Smooth muscle cell (in vitro differentiated cells): ENCODE data around the gene ARHGEF7. TPM values are rescaled to one million over a fixed set of nuclear protein-coding genes. Genes with fewer than 3 reads are reported as not detected.
A peak's percentile ranks its signal among the peaks of the same experiment; 100 is the strongest.

Source experiments
- DNase-seq: peaks from one replicate; lab custom pipeline; 2025; ENCODE audit not compliant: unreplicated experiment; lab: John Stamatoyannopoulos, UW
- H2AFZ ChIP-seq: fragments of 200-600 bp; sonication (generic); 2 replicates; pipeline ENCODE4 v1.6.0; 2016; ENCODE audit warnings: antibody characterized with exemption, low read depth, mild to moderate bottlenecking
- H3F3A ChIP-seq: fragments of 200-600 bp; sonication (generic); 2 replicates; pipeline ENCODE4 v1.6.0; 2017; ENCODE audit warnings: antibody characterized with exemption, low read depth
- H3K27ac ChIP-seq: fragments of 200-600 bp; sonication (generic); 2 replicates; pipeline ENCODE4 v1.5.1; 2016; ENCODE audit warnings: low read depth, mild to moderate bottlenecking
- H3K27me3 ChIP-seq: fragments of 200-600 bp; sonication (generic); 2 replicates; pipeline ENCODE4 v1.6.1; 2016; ENCODE audit warnings: low read depth, mild to moderate bottlenecking
- H3K36me3 ChIP-seq: fragments of 200-600 bp; sonication (generic); 2 replicates; pipeline ENCODE4 v1.5.1; 2016; ENCODE audit warnings: low read depth
- H3K4me1 ChIP-seq: fragments of 200-600 bp; sonication (generic); 2 replicates; pipeline ENCODE4 v1.5.1; 2016; ENCODE audit warnings: low read depth
- H3K4me2 ChIP-seq: fragments of 200-600 bp; sonication (generic); 2 replicates; pipeline ENCODE4 v1.6.0; 2016; ENCODE audit warnings: mild to moderate bottlenecking
- H3K4me3 ChIP-seq: fragments of 200-600 bp; sonication (generic); 2 replicates; pipeline ENCODE4 v1.5.1; 2016; ENCODE audit warnings: mild to moderate bottlenecking
- H3K79me2 ChIP-seq: fragments of 200-600 bp; sonication (generic); 2 replicates; pipeline ENCODE4 v1.6.0; 2016; ENCODE audit warnings: low read depth, mild to moderate bottlenecking
- H3K9ac ChIP-seq: fragments of 200-600 bp; sonication (generic); 2 replicates; pipeline ENCODE4 v1.6.0; 2016; ENCODE audit warnings: low read depth
- H3K9me3 ChIP-seq: fragments of 200-600 bp; sonication (generic); replicated peaks from 2 replicates; pipeline ENCODE4 v1.5.1; 2016; ENCODE audit warnings: low read depth
- H4K20me1 ChIP-seq: fragments of 200-600 bp; sonication (generic); 2 replicates; pipeline ENCODE4 v1.6.0; 2016; ENCODE audit warnings: low read depth
- WGBS: methylation state at CpG from one replicate; pipeline ENCODE4 v1.1.7; 2016; ENCODE audit warnings: low lambda C conversion rate; 5-methylcytosine and 5-hydroxymethylcytosine counted together
- polyA plus RNA-seq: library from polyadenylated mRNA; unstranded; fragments of >200 nt; fragmentation: Nextera tagmentation; extraction: Ambion mirVana; gene quantifications from 2 replicates; pipeline ENCODE4 v1.2.1, GENCODE V29; 2016
- total RNA-seq: library from RNA; depleted of rRNA; stranded (reverse); fragments of >200 nt; gene quantifications from 2 replicates; pipeline ENCODE4 v1.2.3, GENCODE V29; 2014
- TF ChIP-seq, protein P1 (sequence below): fragments of 200-600 bp; sonication (generic); IDR thresholded peaks from 2 replicates; pipeline ENCODE4 v1.5.1; 2017; ENCODE audit warnings: borderline replicate concordance, mild to moderate bottlenecking, antibody characterized with exemption; ENCODE audit not compliant: insufficient read depth, poor library complexity, severe bottlenecking

ARHGEF7 gene, protein sequence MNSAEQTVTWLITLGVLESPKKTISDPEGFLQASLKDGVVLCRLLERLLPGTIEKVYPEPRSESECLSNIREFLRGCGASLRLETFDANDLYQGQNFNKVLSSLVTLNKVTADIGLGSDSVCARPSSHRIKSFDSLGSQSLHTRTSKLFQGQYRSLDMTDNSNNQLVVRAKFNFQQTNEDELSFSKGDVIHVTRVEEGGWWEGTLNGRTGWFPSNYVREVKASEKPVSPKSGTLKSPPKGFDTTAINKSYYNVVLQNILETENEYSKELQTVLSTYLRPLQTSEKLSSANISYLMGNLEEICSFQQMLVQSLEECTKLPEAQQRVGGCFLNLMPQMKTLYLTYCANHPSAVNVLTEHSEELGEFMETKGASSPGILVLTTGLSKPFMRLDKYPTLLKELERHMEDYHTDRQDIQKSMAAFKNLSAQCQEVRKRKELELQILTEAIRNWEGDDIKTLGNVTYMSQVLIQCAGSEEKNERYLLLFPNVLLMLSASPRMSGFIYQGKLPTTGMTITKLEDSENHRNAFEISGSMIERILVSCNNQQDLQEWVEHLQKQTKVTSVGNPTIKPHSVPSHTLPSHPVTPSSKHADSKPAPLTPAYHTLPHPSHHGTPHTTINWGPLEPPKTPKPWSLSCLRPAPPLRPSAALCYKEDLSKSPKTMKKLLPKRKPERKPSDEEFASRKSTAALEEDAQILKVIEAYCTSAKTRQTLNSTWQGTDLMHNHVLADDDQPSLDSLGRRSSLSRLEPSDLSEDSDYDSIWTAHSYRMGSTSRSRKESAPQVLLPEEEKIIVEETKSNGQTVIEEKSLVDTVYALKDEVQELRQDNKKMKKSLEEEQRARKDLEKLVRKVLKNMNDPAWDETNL
- 21.9 and 32.4 TPM in 2 replicates for total RNA-seq
- 13.8 and 23.6 TPM in 2 replicates for polyA plus RNA-seq

DNA sequence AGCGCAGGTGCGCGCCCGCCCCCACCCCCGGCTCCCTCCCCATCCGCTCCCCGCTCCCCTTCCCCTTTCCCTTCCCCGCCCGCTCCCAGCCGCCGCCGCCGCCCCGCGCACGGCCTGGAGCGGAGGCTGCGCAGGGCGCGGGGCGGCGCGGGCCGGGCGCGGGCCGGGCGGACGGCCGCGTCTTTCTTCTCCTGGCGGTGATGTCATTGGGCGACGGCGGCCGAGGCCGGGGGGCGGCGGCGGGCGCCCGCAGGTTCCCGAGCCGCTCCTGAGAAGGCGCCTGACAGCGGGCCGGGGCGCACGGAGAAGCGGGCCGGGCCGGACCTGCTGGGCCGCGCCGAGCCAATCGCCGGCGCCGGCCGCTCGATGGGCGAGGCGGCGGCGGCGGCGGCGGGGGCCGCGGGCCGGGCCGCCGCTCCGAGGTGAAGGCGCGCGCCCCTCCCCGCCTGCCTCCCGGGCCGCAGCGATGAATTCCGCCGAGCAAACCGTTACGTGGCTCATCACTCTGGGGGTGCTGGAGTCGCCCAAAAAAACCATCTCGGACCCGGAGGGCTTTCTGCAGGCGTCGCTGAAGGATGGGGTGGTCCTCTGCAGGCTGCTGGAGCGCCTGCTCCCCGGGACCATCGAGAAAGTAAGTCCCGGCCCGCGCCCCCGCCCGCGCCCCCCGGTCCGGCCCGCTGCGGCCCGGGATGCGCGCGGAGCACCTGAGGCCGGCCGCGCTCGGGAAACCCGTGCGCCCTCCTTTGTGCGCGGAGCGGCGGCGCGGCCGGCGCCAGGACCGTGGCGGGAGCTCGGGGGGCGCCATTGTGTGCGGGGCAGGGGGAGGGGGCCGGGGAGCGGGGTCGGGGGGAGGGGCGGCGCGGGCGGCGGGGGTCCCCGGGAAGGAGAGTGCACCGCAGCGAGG, at the start of gene ARHGEF7:
TSS of gene ARHGEF7 (plus strand) at position 250 of the 904 bp plus-strand sequence. CDS start at position 467, 217 bp downstream.
- peak within 1 kb of the TSS; percentile 91 for H3K4me2 ChIP-seq
- WGBS, result 5% methylated on average over 4 of the region's 137 CpGs
- no peaks in the 10 kb centered on the region for H3K79me2 ChIP-seq
- peak within 1 kb of the TSS; percentile 59 for H3K4me3 ChIP-seq
- H2AFZ ChIP-seq, result peak within 1 kb of the TSS; percentile 87
- H4K20me1 ChIP-seq, result no peaks in the 10 kb centered on the region
- TF ChIP-seq, protein P1, sequence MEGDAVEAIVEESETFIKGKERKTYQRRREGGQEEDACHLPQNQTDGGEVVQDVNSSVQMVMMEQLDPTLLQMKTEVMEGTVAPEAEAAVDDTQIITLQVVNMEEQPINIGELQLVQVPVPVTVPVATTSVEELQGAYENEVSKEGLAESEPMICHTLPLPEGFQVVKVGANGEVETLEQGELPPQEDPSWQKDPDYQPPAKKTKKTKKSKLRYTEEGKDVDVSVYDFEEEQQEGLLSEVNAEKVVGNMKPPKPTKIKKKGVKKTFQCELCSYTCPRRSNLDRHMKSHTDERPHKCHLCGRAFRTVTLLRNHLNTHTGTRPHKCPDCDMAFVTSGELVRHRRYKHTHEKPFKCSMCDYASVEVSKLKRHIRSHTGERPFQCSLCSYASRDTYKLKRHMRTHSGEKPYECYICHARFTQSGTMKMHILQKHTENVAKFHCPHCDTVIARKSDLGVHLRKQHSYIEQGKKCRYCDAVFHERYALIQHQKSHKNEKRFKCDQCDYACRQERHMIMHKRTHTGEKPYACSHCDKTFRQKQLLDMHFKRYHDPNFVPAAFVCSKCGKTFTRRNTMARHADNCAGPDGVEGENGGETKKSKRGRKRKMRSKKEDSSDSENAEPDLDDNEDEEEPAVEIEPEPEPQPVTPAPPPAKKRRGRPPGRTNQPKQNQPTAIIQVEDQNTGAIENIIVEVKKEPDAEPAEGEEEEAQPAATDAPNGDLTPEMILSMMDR, result no peak
- peaks cover 85% of the 10 kb centered on the region for H3K27me3 ChIP-seq
- H3F3A ChIP-seq, result peaks cover 6% of the 10 kb centered on the region
- no peaks in the 10 kb centered on the region for H3K9me3 ChIP-seq
- H3K9ac ChIP-seq, result peak within 1 kb of the TSS; percentile 52
- no peak within 1 kb of the TSS for H3K27ac ChIP-seq
- peaks cover 12% of the 10 kb centered on the region for H3K4me1 ChIP-seq
- H3K36me3 ChIP-seq, result no peaks in the 10 kb centered on the region
- DNase-seq, result no peak

DNA sequence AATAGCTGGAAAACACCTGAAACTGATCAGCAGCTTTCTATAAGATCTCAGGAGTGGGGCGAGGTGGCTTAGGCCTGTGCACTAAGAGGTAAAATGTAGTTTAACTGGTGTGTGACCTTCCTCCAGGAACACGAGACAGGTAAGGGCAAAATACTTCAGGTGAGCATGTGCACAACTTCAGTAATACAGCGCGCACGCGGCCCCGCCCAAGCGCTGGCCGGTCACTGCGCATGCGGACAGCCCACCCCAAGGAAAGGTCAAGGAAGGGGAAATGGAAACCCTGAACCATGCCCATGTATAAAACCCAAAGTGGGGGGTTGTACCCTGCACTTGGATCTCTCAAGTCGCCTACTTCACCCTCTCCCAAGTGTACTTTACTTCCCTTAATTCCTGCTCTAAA, 49.4 kb upstream of the ARHGEF7 start:
- H3F3A ChIP-seq, result no peaks in the 10 kb centered on the region
- no peak overlapping the region for H3K27ac ChIP-seq
- no peak overlapping the region for H3K4me2 ChIP-seq
- H2AFZ ChIP-seq, result no peak overlapping the region
- no peak overlapping the region for H3K9ac ChIP-seq
- H4K20me1 ChIP-seq, result no peaks in the 10 kb centered on the region
- H3K36me3 ChIP-seq, result no peaks in the 10 kb centered on the region
- no peaks in the 10 kb centered on the region for H3K79me2 ChIP-seq
- WGBS, result 96% methylated on average over 12 of the region's 12 CpGs
- H3K27me3 ChIP-seq, result no peaks in the 10 kb centered on the region
- H3K4me1 ChIP-seq, result no peaks in the 10 kb centered on the region
- no peak for DNase-seq
- no peak overlapping the region for H3K4me3 ChIP-seq
- TF ChIP-seq, protein P1, result no peak
- no peaks in the 10 kb centered on the region for H3K9me3 ChIP-seq

DNA sequence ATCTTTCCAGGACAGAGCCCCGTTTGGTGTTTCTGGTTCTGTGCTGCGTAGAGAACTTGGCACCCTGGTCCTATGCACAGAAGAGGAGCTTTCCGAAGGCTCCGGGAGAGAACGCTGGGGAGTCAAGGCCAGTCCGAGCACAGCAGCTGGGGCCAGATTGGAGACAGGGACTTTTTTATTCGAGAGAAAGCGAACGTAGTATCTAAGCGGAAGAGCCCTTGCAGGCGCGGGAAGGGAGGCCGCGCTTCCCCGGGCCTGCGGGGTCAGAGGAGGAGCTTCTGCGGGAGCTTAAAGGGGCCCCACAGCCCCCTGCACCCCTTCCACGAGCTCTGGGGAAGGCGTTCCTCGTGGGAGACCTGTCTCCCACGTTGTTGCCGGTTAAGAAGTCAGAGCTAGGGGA, 48.6 kb upstream of the ARHGEF7 start:
- Histone ChIP-seq H3K27me3 (no peaks in the 10 kb centered on the region), H3K4me1 (no peaks in the 10 kb centered on the region), H3K9me3 (no peaks in the 10 kb centered on the region), H3K36me3 (no peaks in the 10 kb centered on the region), H3K4me3 (peak overlapping the region; percentile 61), H3K4me2 (peak overlapping the region; percentile 97), H3K27ac (no peak overlapping the region), H4K20me1 (no peaks in the 10 kb centered on the region), H3F3A (no peaks in the 10 kb centered on the region), H2AFZ (peak overlapping the region; percentile 8), H3K79me2 (no peaks in the 10 kb centered on the region), H3K9ac (no peak overlapping the region)
- TF ChIP-seq, protein P1, result no peak
- WGBS, result 62% methylated on average over 22 of the region's 22 CpGs
- no peak for DNase-seq
